Measurements from ENCODE around the gene SGMS2. TPM values are rescaled to one million over a fixed set of nuclear protein-coding genes. Genes with fewer than 3 reads are reported as not detected.

SGMS2 gene
- total and polyA plus RNA-seq, 10 of the 15 experiments (the other 5 are each of a cell fraction or from before 2014, with no cell fraction given): under 0.01 to 3.2 (median 0.17) TPM; not detected in 4

GRCh38 chr4:107951551-107951950 lies 126.8 kb downstream of the SGMS2 start:
- Histone ChIP-seq H3K27me3 (replicated peaks in 1 of 2; ENCODE audit: control insufficient read depth in 2 of 2, insufficient read depth in 2 of 2, low read length in 1 of 2) (no peaks in the 10 kb centered on the region), H3K36me3 (ENCODE audit: control insufficient read depth in 2 of 2, insufficient read depth in 2 of 2, low read length in 1 of 2) (no peaks in the 10 kb centered on the region), H2AFZ (ENCODE audit: control insufficient read depth, low read depth, low read length) (no peak overlapping the region), H3K4me3 (no peak overlapping the region), H3K9me3 (replicated peaks; ENCODE audit: control insufficient read depth, insufficient read depth, low read length) (no peaks in the 10 kb centered on the region), H3K9ac (ENCODE audit: control insufficient read depth, insufficient read depth, low read length) (no peak overlapping the region), H4K20me1 (ENCODE audit: control insufficient read depth, insufficient read depth) (no peaks in the 10 kb centered on the region), H3K4me1 (ENCODE audit: control insufficient read depth, insufficient read depth, low read length) (no peaks in the 10 kb centered on the region), H3K79me2 (ENCODE audit: control insufficient read depth, insufficient read depth, low read length) (no peaks in the 10 kb centered on the region), H3K27ac (ENCODE audit: control insufficient read depth, insufficient read depth) (no peak overlapping the region), H3K4me2 (ENCODE audit: control insufficient read depth, insufficient read depth) (no peak overlapping the region)
- in situ Hi-C loops (cut with MboI) (no loop called here), intact Hi-C loops (cut with micrococcal nuclease; ENCODE audit: unreplicated experiment) (no loop called here)
- BruUV-seq (replicated peaks): no TSS peak
- SMC1A ChIA-PET (ENCODE audit: uncharacterized antibody, unreplicated experiment): no interaction called here
- FAIRE-seq: no peak
- no peak for ATAC-seq
- POLR2A ChIA-PET: no interaction called here
- RAD21 ChIA-PET (ENCODE audit: unreplicated experiment): no interaction called here
- DNase-seq (ENCODE audit: low read depth, low spot score): no peak
- CTCF ChIA-PET: no interaction called here
- no peak for TF ChIP-seq CHD2 (IDR thresholded peaks at IDR 0.05; ENCODE audit: borderline replicate concordance, low read depth, low read length)
- no peak for TF ChIP-seq EP300 (IDR thresholded peaks at IDR 0.05; ENCODE audit: borderline replicate concordance in 1 of 2, control insufficient read depth in 1 of 2, low read depth in 2 of 2, low read length in 2 of 2)
- TF ChIP-seq ZBED1 (IDR thresholded peaks at IDR 0.05; ENCODE audit: borderline replicate concordance): no peak
- no peak for TF ChIP-seq SUPT20H (IDR thresholded peaks at IDR 0.05; ENCODE audit: borderline replicate concordance, control insufficient read depth, low read depth, low read length)
- no peak for TF ChIP-seq NFXL1 (IDR thresholded peaks at IDR 0.05; ENCODE audit: borderline replicate concordance)
- TF ChIP-seq ZNF622 (IDR thresholded peaks at IDR 0.05): no peak
- no peak for TF ChIP-seq JUNB (IDR thresholded peaks at IDR 0.05)
- TF ChIP-seq POLR2A (IDR thresholded peaks at IDR 0.05; ENCODE audit: low read depth, low read length): no peak
- TF ChIP-seq CEBPB (IDR thresholded peaks at IDR 0.05; ENCODE audit: borderline replicate concordance in 1 of 2, low read depth in 2 of 2, low read length in 2 of 2): no peak
- TF ChIP-seq, protein P1, sequence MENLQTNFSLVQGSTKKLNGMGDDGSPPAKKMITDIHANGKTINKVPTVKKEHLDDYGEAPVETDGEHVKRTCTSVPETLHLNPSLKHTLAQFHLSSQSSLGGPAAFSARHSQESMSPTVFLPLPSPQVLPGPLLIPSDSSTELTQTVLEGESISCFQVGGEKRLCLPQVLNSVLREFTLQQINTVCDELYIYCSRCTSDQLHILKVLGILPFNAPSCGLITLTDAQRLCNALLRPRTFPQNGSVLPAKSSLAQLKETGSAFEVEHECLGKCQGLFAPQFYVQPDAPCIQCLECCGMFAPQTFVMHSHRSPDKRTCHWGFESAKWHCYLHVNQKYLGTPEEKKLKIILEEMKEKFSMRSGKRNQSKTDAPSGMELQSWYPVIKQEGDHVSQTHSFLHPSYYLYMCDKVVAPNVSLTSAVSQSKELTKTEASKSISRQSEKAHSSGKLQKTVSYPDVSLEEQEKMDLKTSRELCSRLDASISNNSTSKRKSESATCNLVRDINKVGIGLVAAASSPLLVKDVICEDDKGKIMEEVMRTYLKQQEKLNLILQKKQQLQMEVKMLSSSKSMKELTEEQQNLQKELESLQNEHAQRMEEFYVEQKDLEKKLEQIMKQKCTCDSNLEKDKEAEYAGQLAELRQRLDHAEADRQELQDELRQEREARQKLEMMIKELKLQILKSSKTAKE (IDR thresholded peaks at IDR 0.05; ENCODE audit: low read depth, poor library complexity, severe bottlenecking): no peak
- no peak for TF ChIP-seq PBX3 (IDR thresholded peaks at IDR 0.05; ENCODE audit: insufficient replicate concordance, low read depth, low read length)
- TF ChIP-seq, protein P2, sequence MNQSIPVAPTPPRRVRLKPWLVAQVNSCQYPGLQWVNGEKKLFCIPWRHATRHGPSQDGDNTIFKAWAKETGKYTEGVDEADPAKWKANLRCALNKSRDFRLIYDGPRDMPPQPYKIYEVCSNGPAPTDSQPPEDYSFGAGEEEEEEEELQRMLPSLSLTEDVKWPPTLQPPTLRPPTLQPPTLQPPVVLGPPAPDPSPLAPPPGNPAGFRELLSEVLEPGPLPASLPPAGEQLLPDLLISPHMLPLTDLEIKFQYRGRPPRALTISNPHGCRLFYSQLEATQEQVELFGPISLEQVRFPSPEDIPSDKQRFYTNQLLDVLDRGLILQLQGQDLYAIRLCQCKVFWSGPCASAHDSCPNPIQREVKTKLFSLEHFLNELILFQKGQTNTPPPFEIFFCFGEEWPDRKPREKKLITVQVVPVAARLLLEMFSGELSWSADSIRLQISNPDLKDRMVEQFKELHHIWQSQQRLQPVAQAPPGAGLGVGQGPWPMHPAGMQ (IDR thresholded peaks at IDR 0.05; ENCODE audit: borderline replicate concordance): no peak
- TF ChIP-seq KDM1A (IDR thresholded peaks at IDR 0.05; ENCODE audit: borderline replicate concordance): no peak
- TF ChIP-seq, protein P3, sequence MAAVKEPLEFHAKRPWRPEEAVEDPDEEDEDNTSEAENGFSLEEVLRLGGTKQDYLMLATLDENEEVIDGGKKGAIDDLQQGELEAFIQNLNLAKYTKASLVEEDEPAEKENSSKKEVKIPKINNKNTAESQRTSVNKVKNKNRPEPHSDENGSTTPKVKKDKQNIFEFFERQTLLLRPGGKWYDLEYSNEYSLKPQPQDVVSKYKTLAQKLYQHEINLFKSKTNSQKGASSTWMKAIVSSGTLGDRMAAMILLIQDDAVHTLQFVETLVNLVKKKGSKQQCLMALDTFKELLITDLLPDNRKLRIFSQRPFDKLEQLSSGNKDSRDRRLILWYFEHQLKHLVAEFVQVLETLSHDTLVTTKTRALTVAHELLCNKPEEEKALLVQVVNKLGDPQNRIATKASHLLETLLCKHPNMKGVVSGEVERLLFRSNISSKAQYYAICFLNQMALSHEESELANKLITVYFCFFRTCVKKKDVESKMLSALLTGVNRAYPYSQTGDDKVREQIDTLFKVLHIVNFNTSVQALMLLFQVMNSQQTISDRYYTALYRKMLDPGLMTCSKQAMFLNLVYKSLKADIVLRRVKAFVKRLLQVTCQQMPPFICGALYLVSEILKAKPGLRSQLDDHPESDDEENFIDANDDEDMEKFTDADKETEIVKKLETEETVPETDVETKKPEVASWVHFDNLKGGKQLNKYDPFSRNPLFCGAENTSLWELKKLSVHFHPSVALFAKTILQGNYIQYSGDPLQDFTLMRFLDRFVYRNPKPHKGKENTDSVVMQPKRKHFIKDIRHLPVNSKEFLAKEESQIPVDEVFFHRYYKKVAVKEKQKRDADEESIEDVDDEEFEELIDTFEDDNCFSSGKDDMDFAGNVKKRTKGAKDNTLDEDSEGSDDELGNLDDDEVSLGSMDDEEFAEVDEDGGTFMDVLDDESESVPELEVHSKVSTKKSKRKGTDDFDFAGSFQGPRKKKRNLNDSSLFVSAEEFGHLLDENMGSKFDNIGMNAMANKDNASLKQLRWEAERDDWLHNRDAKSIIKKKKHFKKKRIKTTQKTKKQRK (IDR thresholded peaks at IDR 0.05; ENCODE audit: low read depth, low read length): no peak
- TF ChIP-seq SIX5 (IDR thresholded peaks at IDR 0.05; ENCODE audit: low read depth, low read length, severe bottlenecking): no peak
